ENCODE data around the gene NAPG. TPM values are rescaled to one million over a fixed set of nuclear protein-coding genes. Genes with fewer than 3 reads are reported as not detected.
"Not testable (repeated sequence)": the region's sequence is repeated elsewhere in the genome, so short reads cannot be mapped to it uniquely, and the experiment has no call there.

The NAPG gene
- polyA plus RNA-seq, 3 donors = 6.7 to 12.4 (median 11.7) TPM

GRCh38 chr18:10533111-10533510, 7.3 kb downstream of the NAPG start:
- H3K27ac ChIP-seq (ENCODE audit: low read depth, low read length) = no peak overlapping the region
- 96 to 97% (median 97%) methylated on average over 2 of the region's 2 CpGs for WGBS, 3 donors

- WGBS, 3 donors = 88 to 96% (median 96%) methylated on average over 2 of the region's 2 CpGs
- H3K27ac ChIP-seq (ENCODE audit: low read depth, low read length) = no peak overlapping the region
Observed at GRCh38 chr18:10536280-10536679, 10.5 kb downstream of the NAPG start.

GRCh38 chr18:10537765-10538164, 11.9 kb downstream of the NAPG start:
- 60 to 77% (median 69%) methylated on average over 2 of the region's 2 CpGs for WGBS, 3 donors
- H3K27ac ChIP-seq (ENCODE audit: low read depth, low read length) = no peak overlapping the region

- 93 to 98% (median 95%) methylated on average over 5 of the region's 5 CpGs for WGBS, 3 donors
- H3K27ac ChIP-seq (ENCODE audit: low read depth, low read length) = not testable (repeated sequence)
Observed at GRCh38 chr18:10539124-10539523, 13.3 kb downstream of the NAPG start.

GRCh38 chr18:10543277-10543676, 17.4 kb downstream of the NAPG start:
- no peak overlapping the region for H3K27ac ChIP-seq (ENCODE audit: low read depth, low read length)

- H3K27ac ChIP-seq (ENCODE audit: low read depth, low read length) = no peak overlapping the region
- WGBS, 3 donors = 75 to 90% (median 86%) methylated on average over 9 of the region's 9 CpGs
Observed at GRCh38 chr18:10544093-10544748, 18.4 kb downstream of the NAPG start.

- 75 to 78% (median 78%) methylated on average over 7 of the region's 7 CpGs for WGBS, 3 donors
Observed at GRCh38 chr18:10546557-10547300, 20.9 kb downstream of the NAPG start.

GRCh38 chr18:10552226-10552625, 26.4 kb downstream of the NAPG start:
- WGBS, 3 donors = 74 to 92% (median 81%) methylated on average over 3 of the region's 3 CpGs
- H3K27ac ChIP-seq (ENCODE audit: low read depth, low read length) = no peak overlapping the region

More at GRCh38 chr18:10546557-10547300, 20.9 kb downstream of the NAPG start:
- H3K27ac ChIP-seq (ENCODE audit: low read depth, low read length) = no peak overlapping the region

- WGBS, 3 donors = 91 to 96% (median 95%) methylated on average over 10 of the region's 10 CpGs
- H3K27ac ChIP-seq (ENCODE audit: low read depth, low read length) = not testable (repeated sequence)
Observed at GRCh38 chr18:10556251-10556650, 30.4 kb downstream of the NAPG start.

- H3K27ac ChIP-seq (ENCODE audit: low read depth, low read length) = no peak overlapping the region
- 89 to 97% (median 95%) methylated on average over 6 of the region's 6 CpGs for WGBS, 3 donors
Observed at GRCh38 chr18:10557085-10557677, 31.4 kb downstream of the NAPG start.

- WGBS, 3 donors = 87 to 94% (median 93%) methylated on average over 6 of the region's 6 CpGs
Observed at GRCh38 chr18:10558243-10558966, 32.6 kb downstream of the NAPG start.

GRCh38 chr18:10558967-10559298, 33.1 kb downstream of the NAPG start:
- WGBS, 3 donors = 90 to 93% (median 90%) methylated on average over 4 of the region's 4 CpGs
- no peak overlapping the region for H3K27ac ChIP-seq (ENCODE audit: low read depth, low read length)

More at GRCh38 chr18:10558243-10558966, 32.6 kb downstream of the NAPG start:
- H3K27ac ChIP-seq (ENCODE audit: low read depth, low read length) = no peak overlapping the region

GRCh38 chr18:10559553-10560451, 34.0 kb downstream of the NAPG start:
- WGBS, 3 donors = 33 to 41% (median 35%) methylated on average over 16 to 17 of the region's 17 CpGs
- H3K27ac ChIP-seq (ENCODE audit: low read depth, low read length) = no peak overlapping the region

GRCh38 chr18:10560452-10561045, 34.7 kb downstream of the NAPG start:
- H3K27ac ChIP-seq (ENCODE audit: low read depth, low read length) = no peak overlapping the region
- WGBS, 3 donors = 25 to 31% (median 28%) methylated on average over 17 of the region's 17 CpGs

GRCh38 chr18:10562773-10563160, 36.9 kb downstream of the NAPG start:
- H3K27ac ChIP-seq (ENCODE audit: low read depth, low read length) = no peak overlapping the region
- WGBS, 3 donors = 82 to 93% (median 90%) methylated on average over 5 of the region's 5 CpGs

GRCh38 chr18:10563886-10564285, 38.1 kb downstream of the NAPG start:
- H3K27ac ChIP-seq (ENCODE audit: low read depth, low read length) = no peak overlapping the region
- 88 to 90% (median 89%) methylated on average over 9 of the region's 9 CpGs for WGBS, 3 donors

- 87 to 92% (median 91%) methylated on average over 10 of the region's 10 CpGs for WGBS, 3 donors
- H3K27ac ChIP-seq (ENCODE audit: low read depth, low read length) = no peak overlapping the region
Observed at GRCh38 chr18:10564975-10565773, 39.3 kb downstream of the NAPG start.
